TTC549 (cell line): ENCODE results near the gene WASHC2A.
"Not testable (repeated sequence)": the region's sequence is repeated elsewhere in the genome, so short reads cannot be mapped to it uniquely, and the experiment has no call there.

Experiments
- FAIRE-seq: peaks from 2 replicates; lab custom pipeline; 2012; peaks lifted over from hg19 to GRCh38; lab: Jason Lieb, UNC

The WASHC2A gene

GRCh38 chr10:50075139-50075538 is 7.4 kb downstream of the WASHC2A start:
- FAIRE-seq, result not testable (repeated sequence)

GRCh38 chr10:50075544-50075943 is 7.8 kb downstream of the WASHC2A start:
- not testable (repeated sequence) for FAIRE-seq

GRCh38 chr10:50091304-50091703 is 23.6 kb downstream of the WASHC2A start:
- FAIRE-seq, result not testable (repeated sequence)

- FAIRE-seq, result not testable (repeated sequence)
These were observed 25.2 kb downstream of the WASHC2A start for GRCh38 chr10:50092928-50093327.

GRCh38 chr10:50094630-50095029 is 26.9 kb downstream of the WASHC2A start:
- FAIRE-seq, result not testable (repeated sequence)

GRCh38 chr10:50095402-50095801 is 27.6 kb downstream of the WASHC2A start:
- not testable (repeated sequence) for FAIRE-seq

- not testable (repeated sequence) for FAIRE-seq
These were observed 29.0 kb downstream of the WASHC2A start for GRCh38 chr10:50096722-50097121.

GRCh38 chr10:50098645-50099044 is 30.9 kb downstream of the WASHC2A start:
- not testable (repeated sequence) for FAIRE-seq

- not testable (repeated sequence) for FAIRE-seq
These were observed 33.4 kb downstream of the WASHC2A start for GRCh38 chr10:50101139-50101582.

GRCh38 chr10:50101747-50102146 is 34.0 kb downstream of the WASHC2A start:
- FAIRE-seq, result not testable (repeated sequence)

- FAIRE-seq, result not testable (repeated sequence)
These were observed 34.5 kb downstream of the WASHC2A start for GRCh38 chr10:50102267-50102666.

GRCh38 chr10:50108999-50109698 is 41.4 kb downstream of the WASHC2A start:
- FAIRE-seq, result not testable (repeated sequence)

GRCh38 chr10:50112419-50113112 is 44.8 kb downstream of the WASHC2A start:
- FAIRE-seq, result not testable (repeated sequence)

- not testable (repeated sequence) for FAIRE-seq
These were observed 59.0 kb downstream of the WASHC2A start for GRCh38 chr10:50126765-50127164.

- not testable (repeated sequence) for FAIRE-seq
These were observed 60.1 kb downstream of the WASHC2A start for GRCh38 chr10:50127770-50128292.

GRCh38 chr10:50131245-50131965 is 63.7 kb downstream of the WASHC2A start:
- not testable (repeated sequence) for FAIRE-seq

- not testable (repeated sequence) for FAIRE-seq
These were observed 64.6 kb downstream of the WASHC2A start for GRCh38 chr10:50132322-50132721.

- not testable (repeated sequence) for FAIRE-seq
These were observed 65.1 kb downstream of the WASHC2A start for GRCh38 chr10:50132841-50133240.

- FAIRE-seq, result not testable (repeated sequence)
These were observed 75.9 kb downstream of the WASHC2A start for GRCh38 chr10:50143512-50144174.

GRCh38 chr10:50145575-50145974 is 77.8 kb downstream of the WASHC2A start:
- not testable (repeated sequence) for FAIRE-seq

GRCh38 chr10:50152792-50153272 is 85.1 kb downstream of the WASHC2A start:
- no peak for FAIRE-seq

- not testable (repeated sequence) for FAIRE-seq
These were observed 90.1 kb downstream of the WASHC2A start for GRCh38 chr10:50157868-50158267.
